GM12878 (cell line): Measurements from ENCODE around the gene AARSD1. TPM values are rescaled to one million over a fixed set of nuclear protein-coding genes. Genes with fewer than 3 reads are reported as not detected.

Experiments used
- ATAC-seq: fragments of 200-7000 bp; cut with Tn5 transposase; 3 replicates; pipeline ENCODE4 v1.9.1; 2020; ENCODE audit warnings: mild to moderate bottlenecking, moderate library complexity
- BruUV-seq: library from RNA; stranded (reverse); fragments of 400-500 nt; replicated peaks from 2 replicates; lab custom pipeline; 2021; lab: Mats Ljungman, UMichigan
- CTCF ChIA-PET: fragments of 300-600 bp; sonication (Branson Sonifier 250); formaldehyde crosslinking; extraction: SDS; loops from one replicate; lab custom pipeline; 2021; ENCODE audit warnings: inconsistent platforms; lab: Yijun Ruan, JAX
- POLR2A ChIA-PET: fragments of 350-600 bp; formaldehyde crosslinking; extraction: SDS; loops from one replicate; lab custom pipeline; 2021; ENCODE audit warnings: inconsistent platforms; lab: Charles Lee
- RAD21 ChIA-PET: fragments of 300-600 bp; sonication (Branson Sonifier 250); formaldehyde crosslinking; loops from one replicate; lab custom pipeline; 2023; ENCODE audit warnings: antibody characterized with exemption; ENCODE audit not compliant: unreplicated experiment; lab: Charles Lee
- SMC1A ChIA-PET: fragments of 300-600 bp; sonication (Branson Sonifier 250); formaldehyde crosslinking; loops from one replicate; lab custom pipeline; 2023; ENCODE audit not compliant: unreplicated experiment, uncharacterized antibody; lab: Charles Lee
- DNase-seq: peaks from one replicate; pipeline ENCODE4 v3.0.0-alpha.2; 2011; ENCODE audit warnings: low read depth, low spot score
- FAIRE-seq: peaks from 3 replicates; lab custom pipeline; 2011; peaks lifted over from hg19 to GRCh38; lab: Jason Lieb, UNC
- H2AFZ ChIP-seq: 2 replicates; pipeline ENCODE4 v1.6.0; 2011; ENCODE audit warnings: low read depth, low read length, control low read depth; ENCODE audit not compliant: control insufficient read depth
- H3K27ac ChIP-seq: 2 replicates; pipeline ENCODE4 v1.5.1; 2011; ENCODE audit warnings: control low read depth; ENCODE audit not compliant: control insufficient read depth, insufficient read depth
- H3K27me3 ChIP-seq, 2 experiments: replicated peaks in 1 of 2; 2 replicates each; pipeline versions ENCODE4 v1.6.0 to v1.6.1; 2011; ENCODE audit warnings: low read length in 1 of 2; ENCODE audit not compliant: control insufficient read depth in 2 of 2, insufficient read depth in 2 of 2
- H3K36me3 ChIP-seq, 2 experiments: 2 replicates each; pipeline ENCODE4 v1.5.1; 2011; ENCODE audit warnings: low read length in 1 of 2; ENCODE audit not compliant: control insufficient read depth in 2 of 2, insufficient read depth in 2 of 2
- H3K4me1 ChIP-seq: 2 replicates; pipeline ENCODE4 v1.6.1; 2011; ENCODE audit warnings: mild to moderate bottlenecking, low read length, moderate library complexity, mixed read lengths; ENCODE audit not compliant: control insufficient read depth, insufficient read depth
- H3K4me2 ChIP-seq: 2 replicates; pipeline ENCODE4 v1.6.0; 2011; ENCODE audit warnings: control low read depth; ENCODE audit not compliant: control insufficient read depth, insufficient read depth
- H3K4me3 ChIP-seq: fragments of 200-600 bp; sonication (generic); 2 replicates; pipeline ENCODE4 v1.5.1; 2016
- H3K79me2 ChIP-seq: 2 replicates; pipeline ENCODE4 v1.6.0; 2011; ENCODE audit warnings: low read length; ENCODE audit not compliant: control insufficient read depth, insufficient read depth
- H3K9ac ChIP-seq: 2 replicates; pipeline ENCODE4 v1.8.0; 2011; ENCODE audit warnings: low read length, control low read depth, mixed read lengths; ENCODE audit not compliant: control insufficient read depth, insufficient read depth
- H3K9me3 ChIP-seq: replicated peaks from 3 replicates; pipeline ENCODE4 v1.5.1; 2011; ENCODE audit warnings: mild to moderate bottlenecking, low read length; ENCODE audit not compliant: control insufficient read depth, insufficient read depth
- H4K20me1 ChIP-seq: 2 replicates; pipeline ENCODE4 v1.6.0; 2011; ENCODE audit not compliant: control insufficient read depth, insufficient read depth
- CBX5 ChIP-seq: sonication (generic); IDR thresholded peaks from 2 replicates; pipeline ENCODE4 v1.6.1; 2016; ENCODE audit warnings: low read depth, moderate library complexity, mild to moderate bottlenecking, inconsistent platforms
- EZH2 ChIP-seq: IDR thresholded peaks from 2 replicates; pipeline ENCODE4 v1.6.1; 2012; ENCODE audit warnings: low read depth, mild to moderate bottlenecking, control low read depth, inconsistent platforms, low read length, borderline replicate concordance; ENCODE audit not compliant: control insufficient read depth
- FOXK2 ChIP-seq: fragments of 450-650 bp; IDR thresholded peaks from 2 replicates; pipeline ENCODE4 v1.6.1; 2017; ENCODE audit warnings: mild to moderate bottlenecking, moderate library complexity
- HDAC6 ChIP-seq: fragments of 200-600 bp; sonication (generic); IDR thresholded peaks from one replicate; pipeline ENCODE4 v1.8.0; 2017; ENCODE audit warnings: antibody characterized with exemption; ENCODE audit not compliant: unreplicated experiment
- HSF1 ChIP-seq: fragments of 150-350 bp; IDR thresholded peaks from 2 replicates; pipeline ENCODE4 v1.6.1; 2014; ENCODE audit warnings: mild to moderate bottlenecking, low read depth, low read length
- MTA2 ChIP-seq: fragments of 450-650 bp; IDR thresholded peaks from 2 replicates; pipeline ENCODE4 v1.6.1; 2016; ENCODE audit warnings: low read depth, mild to moderate bottlenecking, moderate library complexity
- SKIL ChIP-seq: fragments of 450-650 bp; IDR thresholded peaks from 2 replicates; pipeline ENCODE4 v1.6.1; 2017; ENCODE audit warnings: mild to moderate bottlenecking, low read depth, inconsistent platforms; ENCODE audit not compliant: poor library complexity, severe bottlenecking
- ZNF274 ChIP-seq: IDR thresholded peaks from one replicate; pipeline ENCODE4 v1.8.0; 2011; ENCODE audit not compliant: insufficient read length, insufficient read depth
- WGBS: methylation state at CpG from one replicate; pipeline ENCODE4 v1.1.6; 2016; ENCODE audit warnings: low lambda C conversion rate; ENCODE audit not compliant: insufficient replicate concordance, insufficient coverage; ENCODE audit errors: missing lambda C conversion rate; 5-methylcytosine and 5-hydroxymethylcytosine counted together
- in situ Hi-C: fragments of 300-500 bp; cut with MboI; formaldehyde crosslinking; loops from 9 replicates; pipeline ENCODE4 v1.14.3; 2018; ENCODE audit warnings: mixed read lengths
- intact Hi-C: fragments of 100-400 bp; cut with micrococcal nuclease; formaldehyde crosslinking; loops from one replicate; pipeline ENCODE4 v1.14.2; 2022; ENCODE audit not compliant: unreplicated experiment
- polyA plus RNA-seq, 11 experiments: library from polyadenylated mRNA; depleted of rRNA in 4 of 11; unstranded in 6 of 11; stranded (reverse) in 5 of 11; fragments of >200 nt; fragmentation: Nextera tagmentation in 4 of 11; fragmentation: Illumina TruSeq in 1 of 11; extraction: Ambion mirVana in 4 of 11; extraction: Trizol in 1 of 11; gene quantifications; 1 replicate in 1 of 11; 2 replicates in 10 of 11; pipeline versions ENCODE4 v1.2.1 to v1.2.3, GENCODE V29; 2011 to 2016; ENCODE audit warnings: inconsistent platforms in 2 of 11, missing spikeins in 2 of 11, low read depth in 1 of 11
- total RNA-seq, 4 experiments: library from RNA; depleted of rRNA in 3 of 4; stranded (reverse); fragments of >200 nt in 3 of 4; fragmentation: Illumina TruSeq in 1 of 4; extraction: Trizol in 1 of 4; gene quantifications; 2 replicates each; pipeline versions ENCODE4 v1.2.1 to v1.2.3, GENCODE V29; 2013 to 2021
- TF ChIP-seq, protein P1 (sequence below): IDR thresholded peaks from 2 replicates; pipeline ENCODE4 v1.6.1; 2012; ENCODE audit warnings: low read length, inconsistent platforms

AARSD1 gene
- total and polyA plus RNA-seq, 10 of the 15 experiments (the other 5 are each of a cell fraction or from before 2014, with no cell fraction given): 32.2 to 86.2 (median 52.8) TPM

- H3K36me3 ChIP-seq: no peaks in the 10 kb centered on the region
- no peak overlapping the region for H3K9ac ChIP-seq
- no peak for FAIRE-seq
- SMC1A ChIA-PET: interaction anchor here (0.6 kb wide), 1 partner anchor 417 kb away, joined by 3 read pairs; no protein-coding TSS in a partner anchor
- no peak for DNase-seq
- no peak overlapping the region for H3K27ac ChIP-seq
- WGBS: 56% methylated on average over 7 of the region's 7 CpGs
- POLR2A ChIA-PET: no interaction called here
- no peak overlapping the region for H3K4me3 ChIP-seq
- no peak overlapping the region for H3K4me2 ChIP-seq
- H2AFZ ChIP-seq: no peak overlapping the region
- no TSS peak for BruUV-seq
- TF ChIP-seq HSF1 (no peak), EZH2 (no peak), FOXK2 (no peak), CBX5 (no peak), MTA2 (no peak), SKIL (no peak), ZNF274 (no peak), HDAC6 (no peak)
- TF ChIP-seq, protein P1, sequence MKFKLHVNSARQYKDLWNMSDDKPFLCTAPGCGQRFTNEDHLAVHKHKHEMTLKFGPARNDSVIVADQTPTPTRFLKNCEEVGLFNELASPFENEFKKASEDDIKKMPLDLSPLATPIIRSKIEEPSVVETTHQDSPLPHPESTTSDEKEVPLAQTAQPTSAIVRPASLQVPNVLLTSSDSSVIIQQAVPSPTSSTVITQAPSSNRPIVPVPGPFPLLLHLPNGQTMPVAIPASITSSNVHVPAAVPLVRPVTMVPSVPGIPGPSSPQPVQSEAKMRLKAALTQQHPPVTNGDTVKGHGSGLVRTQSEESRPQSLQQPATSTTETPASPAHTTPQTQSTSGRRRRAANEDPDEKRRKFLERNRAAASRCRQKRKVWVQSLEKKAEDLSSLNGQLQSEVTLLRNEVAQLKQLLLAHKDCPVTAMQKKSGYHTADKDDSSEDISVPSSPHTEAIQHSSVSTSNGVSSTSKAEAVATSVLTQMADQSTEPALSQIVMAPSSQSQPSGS: no peak
- TF ChIP-seq, all 136 proteins: peak for 0
- ChIA-PET RAD21 (no interaction called here), CTCF (interaction anchor here (0.5 kb wide), 1 partner anchor 76 kb away, joined by 3 read pairs; the partner anchor contains the start of gene RPL27)
- intact Hi-C loops (no loop called here), in situ Hi-C loops (no loop called here)
- Histone ChIP-seq H3K27me3 (no peaks in the 10 kb centered on the region; a peak in 1 of 4 replicates), H4K20me1 (no peaks in the 10 kb centered on the region), H3K79me2 (no peaks in the 10 kb centered on the region), H3K9me3 (no peaks in the 10 kb centered on the region), H3K4me1 (no peaks in the 10 kb centered on the region)
- no peak for ATAC-seq
Measured at GRCh38 chr17:42922294-42922693, 42.0 kb downstream of the AARSD1 start.
